Endothelial cell of umbilical vein (primary cell): ENCODE data around the gene NME4. TPM values are rescaled to one million over a fixed set of nuclear protein-coding genes. Genes with fewer than 3 reads are reported as not detected.

ENCODE experiments used
- BruUV-seq: library from RNA; stranded (reverse); fragments of 400-500 nt; replicated peaks from 2 replicates; lab custom pipeline; 2021; lab: Mats Ljungman, UMichigan
- CTCF ChIA-PET: fragments of 300-600, 350-600 bp; sonication (Branson Sonifier 250); formaldehyde crosslinking; loops from one replicate; lab custom pipeline; 2021; ENCODE audit warnings: antibody characterized with exemption, inconsistent platforms; lab: Charles Lee
- POLR2A ChIA-PET: fragments of 300-600, 350-600 bp; sonication (Branson Sonifier 250); formaldehyde crosslinking; loops from one replicate; lab custom pipeline; 2021; ENCODE audit warnings: antibody characterized with exemption, inconsistent platforms; lab: Charles Lee
- DNase-seq: peaks from one replicate; pipeline ENCODE4 v3.0.0-alpha.2; 2011; ENCODE audit warnings: low read depth, low spot score
- FAIRE-seq: peaks from 2 replicates; lab custom pipeline; 2011; peaks lifted over from hg19 to GRCh38; lab: Jason Lieb, UNC
- H2AFZ ChIP-seq: 2 replicates; pipeline ENCODE4 v1.6.0; 2012; ENCODE audit warnings: low read depth, low read length, control low read depth, inconsistent platforms
- H3K27ac ChIP-seq: 2 replicates; pipeline ENCODE4 v1.5.1; 2011; ENCODE audit warnings: low read depth, mild to moderate bottlenecking, control low read depth, low read length, moderate library complexity; ENCODE audit not compliant: insufficient read depth
- H3K27me3 ChIP-seq, 2 experiments: 2 replicates each; pipeline versions ENCODE4 v1.6.0 to v1.6.1; 2011; ENCODE audit warnings: low read length in 2 of 2, mixed read lengths in 1 of 2; ENCODE audit not compliant: control insufficient read depth in 2 of 2, insufficient read depth in 2 of 2
- H3K36me3 ChIP-seq, 2 experiments: 2 replicates in 1 of 2; 3 replicates in 1 of 2; pipeline ENCODE4 v1.5.1; 2011; ENCODE audit warnings: low read length in 2 of 2, mild to moderate bottlenecking in 1 of 2, moderate library complexity in 1 of 2; ENCODE audit not compliant: control insufficient read depth in 2 of 2, insufficient read depth in 2 of 2; ENCODE audit errors: extremely low read depth in 1 of 2
- H3K4me1 ChIP-seq: 3 replicates; pipeline ENCODE4 v1.5.1; 2011; ENCODE audit warnings: mild to moderate bottlenecking, low read length; ENCODE audit not compliant: control insufficient read depth, insufficient read depth; ENCODE audit errors: extremely low read depth
- H3K4me2 ChIP-seq: 2 replicates; pipeline ENCODE4 v1.6.1; 2011; ENCODE audit warnings: low read length, control low read depth, mixed read lengths; ENCODE audit not compliant: insufficient read depth
- H3K4me3 ChIP-seq, 3 experiments: fragments of 200-600 bp in 1 of 3; sonication (generic), shearing (Covaris generic) in 1 of 3; replicated peaks in 1 of 3; 2 replicates each; pipeline ENCODE4 v1.5.1; 2011 to 2016; ENCODE audit warnings: control low read depth in 3 of 3, low read length in 3 of 3, mild to moderate bottlenecking in 2 of 3, inconsistent platforms in 1 of 3, low read depth in 1 of 3, moderate library complexity in 1 of 3; ENCODE audit not compliant: insufficient read depth in 1 of 3
- H3K79me2 ChIP-seq: 2 replicates; pipeline ENCODE4 v1.6.0; 2012; ENCODE audit warnings: low read length, inconsistent platforms; ENCODE audit not compliant: control insufficient read depth, insufficient read depth
- H3K9ac ChIP-seq: replicated peaks from 2 replicates; pipeline ENCODE3; 2011; ENCODE audit warnings: low read length, control low read depth; ENCODE audit not compliant: insufficient read depth; ENCODE audit errors: extremely low read depth
- H3K9me1 ChIP-seq: replicated peaks from 3 replicates; pipeline ENCODE4 v1.6.0; 2011; ENCODE audit warnings: mild to moderate bottlenecking, low read length; ENCODE audit not compliant: control insufficient read depth, insufficient read depth; ENCODE audit errors: extremely low read depth
- H3K9me3 ChIP-seq: replicated peaks from 2 replicates; pipeline ENCODE4 v1.5.1; 2012; ENCODE audit warnings: low read length, inconsistent platforms; ENCODE audit not compliant: control insufficient read depth, insufficient read depth
- H4K20me1 ChIP-seq: replicated peaks from 2 replicates; pipeline ENCODE3; 2011; ENCODE audit warnings: mild to moderate bottlenecking, low read length; ENCODE audit not compliant: control insufficient read depth, insufficient read depth; ENCODE audit errors: extremely low read depth
- EZH2 ChIP-seq: IDR thresholded peaks from 2 replicates; pipeline ENCODE4 v1.6.1; 2012; ENCODE audit warnings: borderline replicate concordance, low read depth, mild to moderate bottlenecking, moderate library complexity, low read length, inconsistent platforms; ENCODE audit not compliant: severe bottlenecking
- FOS ChIP-seq: IDR thresholded peaks from 2 replicates; pipeline ENCODE4 v1.6.1; 2011; ENCODE audit warnings: mild to moderate bottlenecking, low read length, moderate library complexity, borderline replicate concordance; ENCODE audit not compliant: insufficient read depth
- GATA2 ChIP-seq: IDR thresholded peaks from 2 replicates; pipeline ENCODE4 v1.7.0; 2011; ENCODE audit warnings: low read depth, mild to moderate bottlenecking, moderate library complexity, mixed read lengths, low read length; ENCODE audit not compliant: insufficient read length, insufficient read depth
- JUN ChIP-seq: IDR thresholded peaks from 2 replicates; pipeline ENCODE4 v1.6.1; 2011; ENCODE audit warnings: borderline replicate concordance, low read depth; ENCODE audit not compliant: insufficient read length, insufficient read depth
- MYC ChIP-seq: IDR thresholded peaks from one replicate; pipeline ENCODE4 v1.6.1; 2011; ENCODE audit warnings: mild to moderate bottlenecking, low read depth, low read length
- POLR2A ChIP-seq: IDR thresholded peaks from 2 replicates; pipeline ENCODE4 v1.6.1; 2012; ENCODE audit warnings: low read depth, mild to moderate bottlenecking, control low read depth, low read length
- POLR2AphosphoS5 ChIP-seq: IDR thresholded peaks from 2 replicates; pipeline ENCODE4 v1.6.1; 2012; ENCODE audit warnings: low read depth, mild to moderate bottlenecking, control low read depth, low read length, moderate library complexity; ENCODE audit not compliant: insufficient read depth
- dilution Hi-C: fragments of 300-500 bp; cut with MboI; formaldehyde crosslinking; loops from one replicate; pipeline ENCODE4 v1.15.0; 2019; ENCODE audit warnings: low sequenced_read_pairs; ENCODE audit not compliant: extremely low pct_ligation_motif_present
- intact Hi-C: fragments of 100-400 bp; cut with micrococcal nuclease; formaldehyde crosslinking; loops from one replicate; pipeline ENCODE4 v1.10.0; 2022
- polyA plus RNA-seq, 4 experiments: library from polyadenylated mRNA; depleted of rRNA in 3 of 4; stranded (reverse) in 3 of 4; unstranded in 1 of 4; fragments of >200 nt; gene quantifications; 2 replicates each; pipeline versions ENCODE4 v1.2.1 to v1.2.3, GENCODE V29; 2011 to 2012; ENCODE audit warnings: missing spikeins in 1 of 4
- total RNA-seq: library from RNA; stranded (reverse); gene quantifications from 2 replicates; pipeline ENCODE4 v1.2.3, GENCODE V29; 2021
- TF ChIP-seq, protein P1 (sequence below), 2 donors: IDR thresholded peaks; 1 replicate in 1 of 2; 2 replicates in 1 of 2; pipeline ENCODE4 v1.5.1; 2011; ENCODE audit warnings: low read length in 2 of 2, mild to moderate bottlenecking in 2 of 2, moderate library complexity in 2 of 2, control low read depth in 1 of 2, inconsistent platforms in 1 of 2, low read depth in 1 of 2; ENCODE audit not compliant: insufficient read depth in 1 of 2; ENCODE audit errors: extremely low read depth in 1 of 2
- TF ChIP-seq, protein P2 (sequence below): IDR thresholded peaks from 2 replicates; pipeline ENCODE4 v1.6.1; 2011; ENCODE audit not compliant: insufficient read depth, insufficient read length

The NME4 gene
- total and polyA plus RNA-seq, 2 donors (not counting 3 experiments of a cell fraction or from before 2014, with no cell fraction given): 170 to 264 TPM

GRCh38 chr16:356741-357140 is 40.3 kb upstream of the NME4 start:
- CTCF ChIA-PET: interaction anchor here (0.5 to 1.8 kb wide), 3 partner anchors 10 to 250 kb away, joined by 3 to 7 read pairs (median 4); no protein-coding TSS in a partner anchor
- FAIRE-seq: no peak
- intact Hi-C loops: no loop called here

More at GRCh38 chr16:356741-357140, 40.3 kb upstream of the NME4 start:
- DNase-seq: no peak
- Histone ChIP-seq H3K36me3 (no peaks in the 10 kb centered on the region), H2AFZ (no peak overlapping the region), H3K4me1 (no peaks in the 10 kb centered on the region), H3K27me3 (no peaks in the 10 kb centered on the region), H3K79me2 (peaks cover under 1% of the 10 kb centered on the region), H3K4me2 (no peak overlapping the region), H3K9ac (no peak overlapping the region), H3K27ac (no peak overlapping the region), H3K9me3 (no peaks in the 10 kb centered on the region), H3K9me1 (no peaks in the 10 kb centered on the region), H4K20me1 (no peaks in the 10 kb centered on the region), H3K4me3 (no peak overlapping the region)
- POLR2A ChIA-PET: no interaction called here
- no TSS peak for BruUV-seq
- no peak for TF ChIP-seq EZH2
- TF ChIP-seq MYC: no peak
- TF ChIP-seq GATA2: no peak
- TF ChIP-seq POLR2AphosphoS5: no peak
- no peak for TF ChIP-seq JUN
- TF ChIP-seq, protein P1, sequence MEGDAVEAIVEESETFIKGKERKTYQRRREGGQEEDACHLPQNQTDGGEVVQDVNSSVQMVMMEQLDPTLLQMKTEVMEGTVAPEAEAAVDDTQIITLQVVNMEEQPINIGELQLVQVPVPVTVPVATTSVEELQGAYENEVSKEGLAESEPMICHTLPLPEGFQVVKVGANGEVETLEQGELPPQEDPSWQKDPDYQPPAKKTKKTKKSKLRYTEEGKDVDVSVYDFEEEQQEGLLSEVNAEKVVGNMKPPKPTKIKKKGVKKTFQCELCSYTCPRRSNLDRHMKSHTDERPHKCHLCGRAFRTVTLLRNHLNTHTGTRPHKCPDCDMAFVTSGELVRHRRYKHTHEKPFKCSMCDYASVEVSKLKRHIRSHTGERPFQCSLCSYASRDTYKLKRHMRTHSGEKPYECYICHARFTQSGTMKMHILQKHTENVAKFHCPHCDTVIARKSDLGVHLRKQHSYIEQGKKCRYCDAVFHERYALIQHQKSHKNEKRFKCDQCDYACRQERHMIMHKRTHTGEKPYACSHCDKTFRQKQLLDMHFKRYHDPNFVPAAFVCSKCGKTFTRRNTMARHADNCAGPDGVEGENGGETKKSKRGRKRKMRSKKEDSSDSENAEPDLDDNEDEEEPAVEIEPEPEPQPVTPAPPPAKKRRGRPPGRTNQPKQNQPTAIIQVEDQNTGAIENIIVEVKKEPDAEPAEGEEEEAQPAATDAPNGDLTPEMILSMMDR (IDR thresholded peaks at IDR 0.05; ENCODE audit: extremely low read depth in 1 of 2, insufficient read depth in 1 of 2, low read depth in 1 of 2, low read length in 2 of 2): no peak
- no peak for TF ChIP-seq FOS
- TF ChIP-seq, protein P2, sequence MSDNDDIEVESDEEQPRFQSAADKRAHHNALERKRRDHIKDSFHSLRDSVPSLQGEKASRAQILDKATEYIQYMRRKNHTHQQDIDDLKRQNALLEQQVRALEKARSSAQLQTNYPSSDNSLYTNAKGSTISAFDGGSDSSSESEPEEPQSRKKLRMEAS: no peak
- no peak for TF ChIP-seq POLR2A
- dilution Hi-C loops: no loop called here
